SU-DHL-6 (cell line): Measurements from ENCODE around the gene SLC44A1.

Source experiments
- H2AFZ ChIP-seq: fragments of 200-600 bp; sonication (generic); 2 replicates; pipeline ENCODE4 v1.6.1; 2014; ENCODE audit warnings: low read depth, mild to moderate bottlenecking, moderate library complexity, mixed read lengths, antibody characterized with exemption, low read length; ENCODE audit not compliant: severe bottlenecking
- H3F3A ChIP-seq: fragments of 200-600 bp; shearing (Covaris generic); 2 replicates; pipeline ENCODE4 v1.6.0; 2016; ENCODE audit warnings: antibody characterized with exemption, mild to moderate bottlenecking; ENCODE audit not compliant: insufficient read depth
- H3K27ac ChIP-seq: fragments of 200-600 bp; sonication (generic); 2 replicates; pipeline ENCODE4 v1.5.1; 2016; ENCODE audit warnings: low read depth, mild to moderate bottlenecking, low read length, moderate library complexity, mixed read lengths
- H3K27me3 ChIP-seq: fragments of 200-600 bp; sonication (generic), shearing (Covaris generic); 2 replicates; pipeline ENCODE4 v1.6.0; 2014; ENCODE audit warnings: mild to moderate bottlenecking, low read length
- H3K36me3 ChIP-seq: fragments of 200-600 bp; sonication (generic); 2 replicates; pipeline ENCODE4 v1.6.1; 2014; ENCODE audit warnings: mild to moderate bottlenecking, low read length, mixed read lengths
- H3K4me2 ChIP-seq: fragments of 300-600, 200-600 bp; shearing (Covaris generic), sonication (generic); 2 replicates; pipeline ENCODE4 v1.6.0; 2014; ENCODE audit warnings: low read length, low read depth, mild to moderate bottlenecking; ENCODE audit not compliant: poor library complexity, severe bottlenecking
- H3K4me3 ChIP-seq: fragments of 200-600 bp; sonication (generic); 2 replicates; pipeline ENCODE4 v1.5.1; 2014; ENCODE audit warnings: antibody characterized with exemption, low read length, mild to moderate bottlenecking, mixed read lengths; ENCODE audit not compliant: insufficient read depth, poor library complexity, severe bottlenecking
- H3K79me2 ChIP-seq: fragments of 200-600 bp; sonication (generic); 2 replicates; pipeline ENCODE4 v1.6.1; 2014; ENCODE audit warnings: mild to moderate bottlenecking, low read length, moderate library complexity; ENCODE audit not compliant: insufficient read depth
- H3K9ac ChIP-seq: fragments of 200-600 bp; sonication (generic); 2 replicates; pipeline ENCODE4 v1.7.0; 2014; ENCODE audit warnings: mild to moderate bottlenecking, low read length
- H3K9me2 ChIP-seq: fragments of 200-600 bp; sonication (generic); replicated peaks from 2 replicates; pipeline ENCODE4 v1.6.1; 2014; ENCODE audit warnings: low read length; ENCODE audit not compliant: insufficient read depth
- H3K9me3 ChIP-seq: fragments of 200-600 bp; sonication (generic); 2 replicates; pipeline ENCODE4 v1.6.1; 2014; ENCODE audit warnings: low read length, mixed read lengths; ENCODE audit not compliant: insufficient read depth
- H4K20me1 ChIP-seq: fragments of 200-600 bp; sonication (generic); 2 replicates; pipeline ENCODE4 v1.6.1; 2014; ENCODE audit warnings: low read depth, mild to moderate bottlenecking, antibody characterized with exemption, low read length, moderate library complexity, mixed read lengths
- EZH2phosphoT487 ChIP-seq: fragments of 200-600 bp; sonication (generic), shearing (Covaris generic); conservative IDR thresholded peaks from 2 replicates; pipeline ENCODE4 v1.6.1; 2018; ENCODE audit warnings: mild to moderate bottlenecking, antibody characterized with exemption, low read length, moderate library complexity, mixed read lengths
- TF ChIP-seq, protein P1 (sequence below): fragments of 200-600 bp; sonication (generic); IDR thresholded peaks from one replicate; pipeline ENCODE4 v1.5.1; 2017; ENCODE audit warnings: antibody characterized with exemption, mild to moderate bottlenecking, low read length, moderate library complexity; ENCODE audit not compliant: insufficient read depth, poor library complexity, severe bottlenecking

SLC44A1 gene

DNA sequence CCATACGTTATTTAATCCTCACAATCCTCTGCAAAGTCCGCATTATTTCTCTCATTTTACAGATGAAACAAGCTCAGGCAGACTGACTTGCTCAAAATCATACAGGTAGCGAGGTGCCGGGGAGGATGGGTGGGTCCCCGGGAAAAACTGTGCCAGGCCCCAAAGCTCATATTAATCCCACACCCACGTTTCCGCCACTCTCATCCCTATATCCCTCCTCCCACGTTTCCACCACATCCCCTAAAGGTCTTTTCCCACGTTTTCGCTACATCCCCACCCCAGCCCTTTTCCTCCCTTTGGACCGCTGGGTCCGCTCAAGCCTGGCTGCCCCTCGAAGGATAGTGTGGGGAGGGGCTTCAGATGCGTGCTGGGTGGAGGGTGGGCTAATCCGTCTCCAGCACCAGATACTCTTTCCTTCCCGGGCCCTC is 202.9 kb downstream of the SLC44A1 start:
- H3K27ac ChIP-seq, result no peak overlapping the region
- no peaks in the 10 kb centered on the region for H3K36me3 ChIP-seq
- H3K9me2 ChIP-seq, result no peaks in the 10 kb centered on the region
- no peaks in the 10 kb centered on the region for H3F3A ChIP-seq
- H3K79me2 ChIP-seq, result no peaks in the 10 kb centered on the region
- no peaks in the 10 kb centered on the region for H3K27me3 ChIP-seq
- H3K9me3 ChIP-seq, result no peaks in the 10 kb centered on the region
- peak overlapping the region; percentile 65 for H3K4me2 ChIP-seq
- H2AFZ ChIP-seq, result peak overlapping the region; percentile 97
- H4K20me1 ChIP-seq, result no peaks in the 10 kb centered on the region
- peak overlapping the region; percentile 60 for H3K9ac ChIP-seq
- peak overlapping the region; percentile 56 for H3K4me3 ChIP-seq
- no peak for TF ChIP-seq EZH2phosphoT487
- TF ChIP-seq, protein P1, sequence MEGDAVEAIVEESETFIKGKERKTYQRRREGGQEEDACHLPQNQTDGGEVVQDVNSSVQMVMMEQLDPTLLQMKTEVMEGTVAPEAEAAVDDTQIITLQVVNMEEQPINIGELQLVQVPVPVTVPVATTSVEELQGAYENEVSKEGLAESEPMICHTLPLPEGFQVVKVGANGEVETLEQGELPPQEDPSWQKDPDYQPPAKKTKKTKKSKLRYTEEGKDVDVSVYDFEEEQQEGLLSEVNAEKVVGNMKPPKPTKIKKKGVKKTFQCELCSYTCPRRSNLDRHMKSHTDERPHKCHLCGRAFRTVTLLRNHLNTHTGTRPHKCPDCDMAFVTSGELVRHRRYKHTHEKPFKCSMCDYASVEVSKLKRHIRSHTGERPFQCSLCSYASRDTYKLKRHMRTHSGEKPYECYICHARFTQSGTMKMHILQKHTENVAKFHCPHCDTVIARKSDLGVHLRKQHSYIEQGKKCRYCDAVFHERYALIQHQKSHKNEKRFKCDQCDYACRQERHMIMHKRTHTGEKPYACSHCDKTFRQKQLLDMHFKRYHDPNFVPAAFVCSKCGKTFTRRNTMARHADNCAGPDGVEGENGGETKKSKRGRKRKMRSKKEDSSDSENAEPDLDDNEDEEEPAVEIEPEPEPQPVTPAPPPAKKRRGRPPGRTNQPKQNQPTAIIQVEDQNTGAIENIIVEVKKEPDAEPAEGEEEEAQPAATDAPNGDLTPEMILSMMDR, result no peak

DNA sequence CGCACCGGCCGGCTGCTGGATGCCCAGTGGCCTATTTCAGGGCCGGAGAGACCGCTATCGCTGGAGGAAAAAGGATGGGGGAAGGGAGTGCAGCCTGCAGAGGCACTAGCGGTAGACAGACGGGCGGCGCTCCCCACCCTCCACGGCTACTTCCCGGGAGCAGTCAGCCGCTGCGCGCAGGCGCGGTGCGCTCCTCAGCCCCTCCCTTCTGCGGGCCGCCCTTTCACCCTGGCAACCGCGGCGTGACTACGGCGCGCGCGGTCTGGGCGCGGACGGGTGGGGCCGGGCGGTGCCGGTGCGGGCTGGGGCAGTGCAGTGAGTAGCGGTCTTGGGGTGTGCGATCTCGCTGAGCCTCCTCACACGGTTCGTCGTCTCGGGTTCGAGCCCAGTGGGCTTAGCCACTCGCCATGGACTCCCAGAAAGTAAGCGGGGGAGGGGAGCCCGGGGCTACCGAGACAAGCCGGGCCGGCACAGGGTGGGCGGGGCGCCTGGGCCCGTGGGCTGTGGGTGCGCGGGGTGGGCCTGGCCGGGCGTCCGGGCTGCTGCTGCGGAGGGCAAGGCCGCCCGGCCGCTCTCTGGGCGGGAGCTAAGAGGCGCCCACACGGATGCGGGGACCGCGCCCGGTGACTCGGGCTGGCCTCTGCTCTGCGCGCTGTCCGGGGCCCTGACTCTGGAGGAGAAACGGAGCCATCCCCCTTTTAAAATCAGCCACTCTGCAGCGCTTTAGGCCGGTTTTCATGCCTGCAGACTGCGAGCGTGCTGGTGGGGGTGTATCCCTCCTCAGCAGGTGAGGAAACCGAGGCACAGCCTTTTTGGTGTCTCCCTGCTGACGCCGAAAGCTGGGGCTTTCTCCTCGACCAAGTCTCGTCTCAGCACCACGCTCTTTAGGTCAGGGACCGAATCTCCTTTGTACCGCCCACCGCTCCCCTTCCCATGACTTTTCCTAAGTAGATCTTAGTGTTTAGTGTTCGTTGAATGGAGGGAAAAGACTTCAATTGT is 203.7 kb downstream of the SLC44A1 start, which contains the start of gene FSD1L:
TSS of gene FSD1L (plus strand) at position 221 of the 999 bp plus-strand sequence. CDS start at position 408, 187 bp downstream.
- Histone ChIP-seq H3K79me2 (no peaks in the 10 kb centered on the region), H3K36me3 (no peaks in the 10 kb centered on the region), H3K27ac (no peak within 1 kb of the TSS), H3F3A (no peaks in the 10 kb centered on the region), H4K20me1 (no peaks in the 10 kb centered on the region), H2AFZ (peak within 1 kb of the TSS; percentile 97), H3K4me3 (peak within 1 kb of the TSS; percentile 56), H3K9me3 (no peaks in the 10 kb centered on the region), H3K27me3 (no peaks in the 10 kb centered on the region), H3K9ac (peak within 1 kb of the TSS; percentile 60), H3K4me2 (peak within 1 kb of the TSS; percentile 65), H3K9me2 (no peaks in the 10 kb centered on the region)
- TF ChIP-seq EZH2phosphoT487, result no peak
- TF ChIP-seq, protein P1, result peak; percentile 33

DNA sequence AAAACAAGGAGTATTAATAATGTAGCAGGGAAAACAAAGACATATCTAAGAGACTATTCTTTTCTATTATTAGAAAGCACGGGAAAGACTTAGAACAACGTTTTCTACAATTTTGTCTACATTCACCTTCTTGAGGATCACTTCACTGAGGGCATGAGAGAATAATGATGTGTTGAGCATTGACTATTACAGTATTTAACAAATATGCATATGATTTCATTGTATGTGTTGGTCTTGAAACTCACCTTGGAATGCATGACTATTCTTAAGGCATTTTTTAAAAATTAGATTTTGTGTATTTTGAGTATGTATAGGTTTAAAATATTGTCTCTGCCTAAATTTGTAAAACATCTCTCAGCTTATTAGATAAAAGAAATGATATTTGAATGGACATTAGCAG is 204.6 kb downstream of the SLC44A1 start:
- Histone ChIP-seq H3K9me3 (no peaks in the 10 kb centered on the region), H3K9ac (no peak overlapping the region), H3K36me3 (no peaks in the 10 kb centered on the region), H3K27ac (no peak overlapping the region), H3K79me2 (no peaks in the 10 kb centered on the region), H3K4me2 (peak overlapping the region; percentile 65), H3K4me3 (no peak overlapping the region), H3K9me2 (no peaks in the 10 kb centered on the region), H4K20me1 (no peaks in the 10 kb centered on the region), H3K27me3 (no peaks in the 10 kb centered on the region), H2AFZ (no peak overlapping the region), H3F3A (no peaks in the 10 kb centered on the region)
- TF ChIP-seq, protein P1, result no peak
- no peak for TF ChIP-seq EZH2phosphoT487
